NB4 (cell line): Measurements from ENCODE around the gene MAD1L1.

Experiments
- DNase-seq: peaks from one replicate; pipeline ENCODE4 v3.0.0; 2010; ENCODE audit warnings: low read depth
- H3K4me3 ChIP-seq: one replicate; pipeline ENCODE4 v1.5.1; 2011; ENCODE audit warnings: mild to moderate bottlenecking, low read depth, low read length, moderate library complexity
- MYC ChIP-seq: IDR thresholded peaks from 2 replicates; pipeline ENCODE4 v1.6.1; 2011; ENCODE audit warnings: low read depth, low read length
- POLR2A ChIP-seq: IDR thresholded peaks from 2 replicates; pipeline ENCODE4 v1.6.1; 2011; ENCODE audit warnings: mild to moderate bottlenecking; ENCODE audit not compliant: insufficient read length; ENCODE audit errors: extremely low read depth
- TF ChIP-seq, protein P1 (sequence below): IDR thresholded peaks from one replicate; pipeline ENCODE4 v1.5.1; 2012; ENCODE audit warnings: low read depth, low read length
- TF ChIP-seq, protein P2 (sequence below): IDR thresholded peaks from 2 replicates; pipeline ENCODE4 v1.6.1; 2011; ENCODE audit warnings: low read depth, low read length

The MAD1L1 gene

DNA sequence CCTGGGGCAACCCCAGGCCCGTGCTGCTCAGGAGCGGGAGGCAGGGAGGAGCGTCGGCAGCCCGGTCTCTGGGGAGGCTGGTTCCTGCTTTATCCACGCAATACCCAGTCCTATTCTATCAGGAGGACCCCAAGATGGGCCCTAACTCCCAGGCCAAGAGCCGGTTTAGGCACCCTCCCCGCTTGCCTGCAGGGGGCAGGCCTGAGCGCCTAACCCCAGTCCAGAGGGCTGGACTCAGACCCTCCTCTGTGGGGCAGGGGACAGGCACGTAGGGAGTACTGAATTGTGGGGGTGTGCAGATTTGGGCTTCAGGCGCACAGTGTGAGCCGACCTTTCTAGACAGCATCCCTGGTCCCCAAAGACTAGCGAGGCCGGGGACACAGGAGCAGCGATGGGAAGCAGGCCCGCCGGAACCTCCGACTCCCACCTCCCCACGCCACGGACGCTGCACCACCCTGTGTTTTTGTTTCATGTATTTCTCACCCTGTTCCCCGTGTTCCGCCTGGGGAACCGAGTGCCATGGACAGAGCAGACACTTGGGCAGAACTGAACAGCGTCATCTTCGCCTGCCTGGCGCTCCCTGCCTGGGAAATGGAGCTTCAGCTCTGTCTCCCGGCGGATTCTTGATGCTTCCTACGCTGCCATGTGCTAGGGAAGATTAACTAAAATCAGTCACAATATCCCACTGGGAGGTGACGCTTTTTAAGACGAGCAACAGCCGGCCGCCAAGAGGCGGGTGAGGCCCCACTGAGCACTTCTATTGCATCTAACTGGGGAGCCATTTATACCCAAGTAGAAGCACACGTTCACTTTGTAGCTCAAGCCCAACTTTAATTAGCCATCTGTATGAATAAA, 14.6 kb upstream of the MAD1L1 start:
- TF ChIP-seq, protein P1, sequence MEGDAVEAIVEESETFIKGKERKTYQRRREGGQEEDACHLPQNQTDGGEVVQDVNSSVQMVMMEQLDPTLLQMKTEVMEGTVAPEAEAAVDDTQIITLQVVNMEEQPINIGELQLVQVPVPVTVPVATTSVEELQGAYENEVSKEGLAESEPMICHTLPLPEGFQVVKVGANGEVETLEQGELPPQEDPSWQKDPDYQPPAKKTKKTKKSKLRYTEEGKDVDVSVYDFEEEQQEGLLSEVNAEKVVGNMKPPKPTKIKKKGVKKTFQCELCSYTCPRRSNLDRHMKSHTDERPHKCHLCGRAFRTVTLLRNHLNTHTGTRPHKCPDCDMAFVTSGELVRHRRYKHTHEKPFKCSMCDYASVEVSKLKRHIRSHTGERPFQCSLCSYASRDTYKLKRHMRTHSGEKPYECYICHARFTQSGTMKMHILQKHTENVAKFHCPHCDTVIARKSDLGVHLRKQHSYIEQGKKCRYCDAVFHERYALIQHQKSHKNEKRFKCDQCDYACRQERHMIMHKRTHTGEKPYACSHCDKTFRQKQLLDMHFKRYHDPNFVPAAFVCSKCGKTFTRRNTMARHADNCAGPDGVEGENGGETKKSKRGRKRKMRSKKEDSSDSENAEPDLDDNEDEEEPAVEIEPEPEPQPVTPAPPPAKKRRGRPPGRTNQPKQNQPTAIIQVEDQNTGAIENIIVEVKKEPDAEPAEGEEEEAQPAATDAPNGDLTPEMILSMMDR, result peak; percentile 92
- TF ChIP-seq, protein P2, sequence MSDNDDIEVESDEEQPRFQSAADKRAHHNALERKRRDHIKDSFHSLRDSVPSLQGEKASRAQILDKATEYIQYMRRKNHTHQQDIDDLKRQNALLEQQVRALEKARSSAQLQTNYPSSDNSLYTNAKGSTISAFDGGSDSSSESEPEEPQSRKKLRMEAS, result no peak
- no peak overlapping the region for H3K4me3 ChIP-seq
- DNase-seq, result peak; percentile 59

DNA sequence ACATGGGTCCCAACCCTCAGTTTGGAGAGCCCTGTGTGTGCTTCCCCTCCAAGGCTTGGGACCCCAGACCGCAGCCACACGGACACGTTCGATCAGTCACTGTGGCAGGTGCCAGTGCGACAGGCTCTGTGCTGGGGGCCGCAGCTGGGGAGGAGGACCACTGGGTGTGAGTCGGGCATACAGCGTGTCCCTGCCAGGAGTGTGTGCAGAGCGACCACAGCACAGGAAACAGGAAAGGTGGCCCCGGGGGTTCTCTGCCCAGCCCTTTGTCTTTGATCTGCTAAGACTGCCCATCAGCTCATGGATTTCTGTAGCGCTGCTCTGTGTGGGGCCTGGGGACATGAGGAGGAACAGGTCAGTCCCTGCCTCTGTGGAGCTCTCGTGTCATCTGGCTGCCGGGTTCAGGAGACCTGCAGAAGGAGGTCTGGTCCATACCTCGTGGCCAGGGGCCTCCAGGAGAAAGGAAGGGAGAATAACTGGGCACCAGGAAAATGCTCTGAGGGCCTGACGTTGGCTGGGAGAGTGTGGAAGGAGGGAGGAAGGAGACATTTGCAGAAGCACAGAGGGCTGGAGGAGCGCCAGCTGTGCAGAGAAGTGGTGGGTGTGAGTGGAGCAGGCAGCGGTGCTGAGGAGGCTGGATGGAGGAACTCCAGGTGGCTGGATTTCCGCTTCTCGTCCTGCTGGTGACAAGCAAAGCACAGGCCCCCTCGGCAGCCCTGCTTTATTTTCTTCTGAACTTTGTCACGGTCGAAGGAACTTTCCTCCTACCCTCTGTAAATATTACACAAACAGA, 13.3 kb upstream of the MAD1L1 start:
- TF ChIP-seq, protein P2, result no peak
- TF ChIP-seq, protein P1, result no peak
- no peak for TF ChIP-seq POLR2A
- no peak for TF ChIP-seq MYC
- no peak overlapping the region for H3K4me3 ChIP-seq
- DNase-seq, result no peak

DNA sequence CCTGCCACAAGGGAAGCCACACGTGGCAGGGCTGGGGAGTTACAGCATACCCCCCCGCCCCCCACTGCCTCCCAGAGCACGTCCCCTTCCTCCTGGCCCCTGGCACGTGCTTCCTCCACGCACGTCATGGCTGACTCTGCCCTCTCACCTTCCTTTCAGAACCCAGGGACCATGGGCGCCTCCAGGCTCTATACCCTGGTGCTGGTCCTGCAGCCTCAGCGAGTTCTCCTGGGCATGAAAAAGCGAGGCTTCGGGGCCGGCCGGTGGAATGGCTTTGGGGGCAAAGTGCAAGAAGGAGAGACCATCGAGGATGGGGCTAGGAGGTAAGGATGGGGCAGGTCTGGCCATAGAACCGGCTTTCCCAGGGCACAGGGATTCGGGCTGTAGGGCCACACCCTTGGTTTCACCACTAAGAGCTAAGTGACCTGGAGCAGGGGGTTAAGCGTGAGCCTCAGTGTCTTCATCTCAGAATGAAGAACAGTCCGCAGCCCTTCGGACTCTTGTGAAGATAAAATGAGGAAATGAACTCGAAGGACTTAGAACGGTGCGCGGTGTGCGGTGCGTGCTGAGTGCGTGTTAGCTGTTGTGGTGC, 11.8 kb upstream of the MAD1L1 start:
- H3K4me3 ChIP-seq, result no peak overlapping the region
- no peak for DNase-seq
- TF ChIP-seq, protein P1, result no peak
- TF ChIP-seq, protein P2, result no peak
- TF ChIP-seq MYC (no peak), POLR2A (no peak)

DNA sequence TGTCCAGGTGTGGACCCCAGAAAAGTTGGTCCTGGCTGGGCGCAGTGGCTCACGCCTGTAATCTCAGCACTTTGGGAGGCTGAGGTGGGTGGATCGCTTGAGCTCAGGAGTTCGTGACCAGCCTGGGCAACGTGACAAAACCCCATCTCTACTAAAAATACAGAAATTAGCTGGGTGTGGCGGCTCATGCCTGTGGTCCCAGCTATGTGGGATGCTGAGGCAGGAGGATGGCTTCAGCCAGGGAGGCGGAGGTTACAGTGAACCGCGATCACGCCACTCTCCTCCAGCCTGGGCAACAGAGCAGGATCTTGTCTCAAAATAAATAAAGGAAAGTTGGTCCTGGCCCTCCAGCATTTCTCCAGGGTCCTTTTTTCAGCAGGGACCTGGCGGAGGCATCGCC, 10.7 kb upstream of the MAD1L1 start:
- no peak overlapping the region for H3K4me3 ChIP-seq
- TF ChIP-seq, protein P2, result no peak
- TF ChIP-seq POLR2A (no peak), MYC (no peak)
- TF ChIP-seq, protein P1, result no peak
- DNase-seq, result no peak

DNA sequence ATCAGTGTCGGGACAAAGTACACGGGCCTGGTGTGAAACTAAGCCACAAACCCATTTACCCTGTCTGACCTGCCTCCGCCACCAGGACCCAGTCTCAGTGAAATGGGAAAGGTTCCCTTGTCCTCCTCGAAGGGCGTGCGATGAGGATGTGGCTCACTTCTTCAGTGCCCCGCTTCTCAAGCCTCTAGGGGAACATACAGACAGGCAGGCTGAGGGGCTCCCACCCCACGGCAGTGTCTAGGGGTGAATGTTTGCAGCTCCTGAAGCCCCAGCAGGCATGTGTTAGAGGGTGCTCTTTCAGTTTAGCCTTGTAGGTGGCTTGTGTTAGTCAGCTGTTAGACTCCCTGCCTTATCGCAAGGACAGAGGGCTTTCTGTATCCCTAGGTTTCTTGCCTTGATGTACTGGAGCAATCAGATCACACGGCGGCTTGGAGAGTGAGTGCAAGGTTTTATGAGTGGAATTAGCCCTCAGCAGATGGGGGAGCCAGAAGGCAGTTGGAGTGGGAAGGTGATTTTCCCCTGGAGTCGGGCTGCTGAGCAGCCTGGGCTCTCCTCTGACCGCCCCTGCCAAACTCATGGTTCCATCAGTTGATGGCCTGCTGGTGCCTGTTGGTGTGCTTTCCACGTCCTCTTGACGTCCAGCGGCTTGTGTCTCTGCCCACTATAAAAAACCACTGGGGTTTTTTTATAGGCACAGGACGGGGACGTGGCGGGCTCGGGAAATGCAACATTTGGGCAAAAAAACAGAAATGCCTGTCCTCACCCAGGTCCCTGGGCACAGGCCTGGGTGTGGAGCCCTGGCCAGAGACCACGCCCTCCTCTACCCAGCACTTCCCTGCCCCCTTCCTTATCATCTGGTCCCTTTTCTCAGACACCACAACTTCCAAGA, 10.0 kb upstream of the MAD1L1 start:
- peak overlapping the region; percentile 92 for H3K4me3 ChIP-seq
- TF ChIP-seq, protein P2, result 0 out of 2 replicates have a peak, but pooled peaks have one; percentile 35
- peak; percentile 46; the same call in 1 of the 2 replicates for TF ChIP-seq MYC
- TF ChIP-seq, protein P1, result no peak
- no peak for TF ChIP-seq POLR2A
- DNase-seq, result peak; percentile 70
